OCI-LY1 (cell line): ENCODE results near the gene S100PBP.

Experiments
- H2AFZ ChIP-seq: fragments of 200-600 bp; sonication (generic), shearing (Covaris generic); 2 replicates; pipeline ENCODE4 v1.6.0; 2014; ENCODE audit warnings: antibody characterized with exemption, mild to moderate bottlenecking, low read length
- H3F3A ChIP-seq: fragments of 200-600 bp; sonication (generic), shearing (Covaris generic); 2 replicates; pipeline ENCODE4 v1.6.0; 2014; ENCODE audit warnings: mild to moderate bottlenecking, antibody characterized with exemption, low read length, moderate library complexity; ENCODE audit not compliant: insufficient read depth
- H3K27ac ChIP-seq: fragments of 200-600 bp; sonication (generic); 2 replicates; pipeline ENCODE4 v1.5.1; 2014; ENCODE audit warnings: low read length, mixed run types, mild to moderate bottlenecking, low read depth; ENCODE audit not compliant: poor library complexity, severe bottlenecking
- H3K27me3 ChIP-seq: fragments of 200-600 bp; sonication (generic); 2 replicates; pipeline ENCODE4 v1.6.0; 2014; ENCODE audit warnings: antibody characterized with exemption, mild to moderate bottlenecking, low read length, moderate library complexity; ENCODE audit not compliant: insufficient read depth
- H3K36me3 ChIP-seq: fragments of 200-600 bp; sonication (generic); 2 replicates; pipeline ENCODE4 v1.6.1; 2014; ENCODE audit warnings: mild to moderate bottlenecking, antibody characterized with exemption, low read length, moderate library complexity, mixed read lengths; ENCODE audit not compliant: insufficient read depth
- H3K4me1 ChIP-seq: fragments of 200-600 bp; sonication (generic); 2 replicates; pipeline ENCODE4 v1.5.1; 2014; ENCODE audit warnings: mild to moderate bottlenecking, low read length, moderate library complexity; ENCODE audit not compliant: insufficient read depth, severe bottlenecking
- H3K4me2 ChIP-seq: fragments of 200-600 bp; sonication (generic), shearing (Covaris generic); 2 replicates; pipeline ENCODE4 v1.6.1; 2014; ENCODE audit warnings: low read length
- H3K4me3 ChIP-seq: fragments of 200-600 bp; sonication (generic); 2 replicates; pipeline ENCODE4 v1.5.1; 2014; ENCODE audit warnings: low read length, low read depth, mild to moderate bottlenecking, mixed read lengths; ENCODE audit not compliant: poor library complexity, severe bottlenecking
- H3K79me2 ChIP-seq: fragments of 200-600 bp; shearing (Covaris generic); 2 replicates; pipeline ENCODE4 v1.6.1; 2016; ENCODE audit warnings: mixed run types, low read length, mixed read lengths; ENCODE audit not compliant: insufficient read depth
- H3K9ac ChIP-seq: fragments of 200-600 bp; sonication (generic), shearing (Covaris generic); 2 replicates; pipeline ENCODE4 v1.6.1; 2014; ENCODE audit warnings: mild to moderate bottlenecking, low read length, mixed read lengths
- H3K9me2 ChIP-seq: fragments of 200-600 bp; sonication (generic), shearing (Covaris generic); 2 replicates; pipeline ENCODE4 v1.6.1; 2014; ENCODE audit warnings: low read depth, mild to moderate bottlenecking, low read length, mixed read lengths
- H3K9me3 ChIP-seq: fragments of 200-600 bp; shearing (Covaris generic); 2 replicates; pipeline ENCODE4 v1.6.1; 2014; ENCODE audit warnings: low read length, mixed read lengths
- H4K20me1 ChIP-seq: fragments of 200-600 bp; sonication (generic), shearing (Covaris generic); 2 replicates; pipeline ENCODE4 v1.6.0; 2016; ENCODE audit warnings: mild to moderate bottlenecking, low read length; ENCODE audit not compliant: insufficient read depth
- CTCF ChIP-seq: fragments of 200-600 bp; sonication (generic), shearing (Covaris generic); IDR thresholded peaks from 2 replicates; pipeline ENCODE4 v1.5.1; 2017; ENCODE audit warnings: mild to moderate bottlenecking, antibody characterized with exemption, low read length, moderate library complexity, mixed read lengths
- EZH2 ChIP-seq: fragments of 200-600 bp; sonication (generic), shearing (Covaris generic); IDR thresholded peaks from 2 replicates; pipeline ENCODE4 v1.8.0; 2017; ENCODE audit warnings: borderline replicate concordance, mixed run types, mild to moderate bottlenecking, antibody characterized with exemption, low read length, moderate library complexity, mixed read lengths

The S100PBP gene

GRCh38 chr1:32894019-32894600 is 76.7 kb downstream of the S100PBP start:
- Histone ChIP-seq H3K4me1 (no peaks in the 10 kb centered on the region), H4K20me1 (no peaks in the 10 kb centered on the region), H3K9me2 (no peaks in the 10 kb centered on the region), H3K9ac (no peak overlapping the region), H2AFZ (no peak overlapping the region), H3K36me3 (no peaks in the 10 kb centered on the region), H3K27ac (no peak overlapping the region), H3K9me3 (no peaks in the 10 kb centered on the region), H3F3A (no peaks in the 10 kb centered on the region), H3K4me3 (no peak overlapping the region), H3K27me3 (peaks cover 5% of the 10 kb centered on the region; the same call in 1 of the 2 replicates), H3K4me2 (no peak overlapping the region), H3K79me2 (no peaks in the 10 kb centered on the region)
- TF ChIP-seq EZH2, result no peak
- TF ChIP-seq CTCF, result no peak

- H3K27me3 ChIP-seq, result peaks cover 5% of the 10 kb centered on the region; the same call in 1 of the 2 replicates
- H3K79me2 ChIP-seq, result no peaks in the 10 kb centered on the region
- no peaks in the 10 kb centered on the region for H3F3A ChIP-seq
- H3K9me3 ChIP-seq, result no peaks in the 10 kb centered on the region
- H3K4me2 ChIP-seq, result no peak overlapping the region
- TF ChIP-seq EZH2 (no peak), CTCF (no peak)
- no peak overlapping the region for H3K9ac ChIP-seq
- H3K27ac ChIP-seq, result no peak overlapping the region
- no peaks in the 10 kb centered on the region for H3K36me3 ChIP-seq
- no peaks in the 10 kb centered on the region for H3K4me1 ChIP-seq
- H3K4me3 ChIP-seq, result no peak overlapping the region
- no peak overlapping the region for H2AFZ ChIP-seq
- no peaks in the 10 kb centered on the region for H3K9me2 ChIP-seq
- no peaks in the 10 kb centered on the region for H4K20me1 ChIP-seq
Observed at GRCh38 chr1:32894681-32895080, 77.2 kb downstream of the S100PBP start.

- Histone ChIP-seq H3K4me3 (no peak overlapping the region), H3K36me3 (no peaks in the 10 kb centered on the region), H3K27me3 (peaks cover 6% of the 10 kb centered on the region; the same call in 1 of the 2 replicates), H2AFZ (no peak overlapping the region), H3K79me2 (no peaks in the 10 kb centered on the region), H3K4me2 (no peak overlapping the region), H3F3A (no peaks in the 10 kb centered on the region), H4K20me1 (no peaks in the 10 kb centered on the region), H3K4me1 (no peaks in the 10 kb centered on the region), H3K9me2 (no peaks in the 10 kb centered on the region), H3K9me3 (no peaks in the 10 kb centered on the region), H3K27ac (no peak overlapping the region), H3K9ac (no peak overlapping the region)
- TF ChIP-seq EZH2 (no peak), CTCF (no peak)
Observed at GRCh38 chr1:32895325-32896215, 78.1 kb downstream of the S100PBP start.
